Esophagus squamous epithelium (tissue), 5 donors: Measurements from ENCODE around the gene ZDHHC14. TPM values are rescaled to one million over a fixed set of nuclear protein-coding genes. Genes with fewer than 3 reads are reported as not detected.

Experiments used
- DNase-seq: peaks from one replicate; lab custom pipeline; 2025; lab: John Stamatoyannopoulos, UW
- H3K27ac ChIP-seq, 4 donors: fragments of 200-600 bp; sonication (generic); one replicate each; pipeline ENCODE4 v1.5.1; 2016 to 2019; ENCODE audit warnings: mild to moderate bottlenecking in 1 of 4
- H3K27me3 ChIP-seq, 4 donors: fragments of 200-600 bp; sonication (generic); 1 replicate in 3 of 4; 2 replicates in 1 of 4; pipeline versions ENCODE4 v1.5.1 to v1.6.0; 2017 to 2021; ENCODE audit warnings: antibody characterized with exemption in 1 of 4
- H3K36me3 ChIP-seq, 3 donors: fragments of 200-600 bp; sonication (generic); one replicate each; pipeline ENCODE4 v1.5.1; 2016 to 2019
- H3K4me1 ChIP-seq, 3 donors: fragments of 200-600 bp; sonication (generic); one replicate each; pipeline ENCODE4 v1.5.1; 2017 to 2019
- H3K4me3 ChIP-seq, 4 donors: fragments of 200-600 bp; sonication (generic); 1 replicate in 3 of 4; 2 replicates in 1 of 4; pipeline ENCODE4 v1.5.1; 2016 to 2019; ENCODE audit warnings: mild to moderate bottlenecking in 2 of 4, moderate library complexity in 1 of 4
- H3K9me3 ChIP-seq, 3 donors: fragments of 200-600 bp; sonication (generic); one replicate each; pipeline ENCODE4 v1.5.1; 2016 to 2019
- CTCF ChIP-seq, 6 experiments: fragments of 450-650 bp in 4 of 6; fragments of 200-600 bp in 2 of 6; sonication (generic) in 2 of 6; IDR thresholded peaks; one replicate each; pipeline ENCODE4 v1.5.1; 2016 to 2019; ENCODE audit warnings: antibody characterized with exemption in 6 of 6, mild to moderate bottlenecking in 4 of 6, moderate library complexity in 4 of 6
- POLR2A ChIP-seq, 4 donors: fragments of 450-650 bp; IDR thresholded peaks; one replicate each; pipeline ENCODE4 v1.6.1; 2017; ENCODE audit warnings: antibody characterized with exemption in 4 of 4, mild to moderate bottlenecking in 4 of 4, moderate library complexity in 3 of 4
- WGBS, 2 donors: methylation state at CpG; one replicate each; pipeline ENCODE4 v1.1.5; 2018; 5-methylcytosine and 5-hydroxymethylcytosine counted together
- intact Hi-C: fragments of 100-400 bp; cut with DNase I; formaldehyde crosslinking; loops from one replicate; pipeline ENCODE4 v1.15.0; 2022
- total RNA-seq, 4 donors: library from RNA; depleted of rRNA; stranded (reverse); fragments of >200 nt; gene quantifications; one replicate each; pipeline ENCODE4 v1.1.0, GENCODE V29; 2016
- donor health status: DM: yes; HTN: yes; CAD: no.

Gene ZDHHC14
- total RNA-seq, 4 donors from 2014 or later, result 6.1 to 15.6 (median 6.9) TPM

- TF ChIP-seq CTCF (IDR thresholded peaks at IDR 0.05) (no peak), POLR2A (IDR thresholded peaks at IDR 0.05) (no peak)
- 79 to 81% methylated on average over 3 of the region's 3 CpGs for WGBS, 2 donors
- intact Hi-C loops, result no loop called here
- Histone ChIP-seq H3K9me3 (peaks cover 0 to 6% (median 0%) of the 10 kb centered on the region in 3 donors), H3K4me1 (no peaks in the 10 kb centered on the region), H3K27me3 (no peaks in the 10 kb centered on the region), H3K27ac (no peak overlapping the region), H3K36me3 (no peaks in the 10 kb centered on the region), H3K4me3 (no peak overlapping the region)
- no peak for DNase-seq
These were observed 15.0 kb downstream of the ZDHHC14 start for GRCh38 chr6:157396026-157396425.

- Histone ChIP-seq H3K4me3 (no peak overlapping the region), H3K27ac (no peak overlapping the region), H3K4me1 (no peaks in the 10 kb centered on the region), H3K27me3 (no peaks in the 10 kb centered on the region), H3K9me3 (no peaks in the 10 kb centered on the region), H3K36me3 (no peaks in the 10 kb centered on the region)
- WGBS, 2 donors, result 91 to 93% methylated on average over 7 of the region's 9 CpGs
- DNase-seq, result no peak
- no peak for TF ChIP-seq POLR2A (IDR thresholded peaks at IDR 0.05)
- TF ChIP-seq CTCF (IDR thresholded peaks at IDR 0.05), result no peak
- intact Hi-C loops, result no loop called here
These were observed 16.7 kb downstream of the ZDHHC14 start for GRCh38 chr6:157397660-157398059.

- TF ChIP-seq POLR2A (IDR thresholded peaks at IDR 0.05), result no peak
- 43% methylated on average over 2 of the region's 2 CpGs; no CpG with 5 or more reads in 1 of the 2 donors for WGBS, 2 donors
- Histone ChIP-seq H3K4me3 (no peak overlapping the region), H3K4me1 (no peaks in the 10 kb centered on the region), H3K36me3 (no peaks in the 10 kb centered on the region), H3K9me3 (no peaks in the 10 kb centered on the region), H3K27me3 (no peaks in the 10 kb centered on the region), H3K27ac (no peak overlapping the region)
- DNase-seq, result no peak
- intact Hi-C loops, result no loop called here
These were observed 17.2 kb downstream of the ZDHHC14 start for GRCh38 chr6:157398151-157398550.

- WGBS, 2 donors, result 84 to 85% methylated on average over 6 to 7 of the region's 7 CpGs
- H3K27me3 ChIP-seq, result no peaks in the 10 kb centered on the region
- no peaks in the 10 kb centered on the region for H3K9me3 ChIP-seq
- H3K36me3 ChIP-seq, result no peaks in the 10 kb centered on the region
- TF ChIP-seq POLR2A (IDR thresholded peaks at IDR 0.05) (no peak), CTCF (IDR thresholded peaks at IDR 0.05) (no peak)
- no peak overlapping the region for H3K27ac ChIP-seq
- DNase-seq, result no peak
- H3K4me1 ChIP-seq, result no peaks in the 10 kb centered on the region
- no peak overlapping the region for H3K4me3 ChIP-seq
- intact Hi-C loops, result no loop called here
These were observed 19.7 kb downstream of the ZDHHC14 start for GRCh38 chr6:157400676-157401075.

GRCh38 chr6:157401734-157402338 lies 20.8 kb downstream of the ZDHHC14 start:
- H3K4me1 ChIP-seq, result no peaks in the 10 kb centered on the region
- no peak for TF ChIP-seq POLR2A (IDR thresholded peaks at IDR 0.05)
- no peak for TF ChIP-seq CTCF (IDR thresholded peaks at IDR 0.05)
- no peak overlapping the region for H3K4me3 ChIP-seq
- H3K9me3 ChIP-seq, result no peaks in the 10 kb centered on the region
- H3K27ac ChIP-seq, result no peak overlapping the region
- intact Hi-C loops, result no loop called here
- H3K36me3 ChIP-seq, result no peaks in the 10 kb centered on the region
- 87 to 89% methylated on average over 4 to 5 of the region's 6 CpGs for WGBS, 2 donors
- no peaks in the 10 kb centered on the region for H3K27me3 ChIP-seq
- DNase-seq, result no peak
